ENCODE results near the gene PDE6C.

PDE6C gene

GRCh38 chr10:93572606-93573005 is 39.7 kb upstream of the PDE6C start:
- no peak for TF ChIP-seq CTCF (IDR thresholded peaks at IDR 0.05)
- no peak for DNase-seq (ENCODE audit: low spot score)
- no peak overlapping the region for H3K4me3 ChIP-seq
- no peak overlapping the region for H3K27ac ChIP-seq

GRCh38 chr10:93573051-93573909 is 39.1 kb upstream of the PDE6C start:
- DNase-seq (ENCODE audit: low spot score): no peak
- H3K4me3 ChIP-seq: no peak overlapping the region
- no peak for TF ChIP-seq CTCF (IDR thresholded peaks at IDR 0.05)
- no peak overlapping the region for H3K27ac ChIP-seq

GRCh38 chr10:93573924-93574323 is 38.4 kb upstream of the PDE6C start:
- Histone ChIP-seq H3K4me3 (no peak overlapping the region), H3K27ac (no peak overlapping the region)
- no peak for TF ChIP-seq CTCF (IDR thresholded peaks at IDR 0.05)
- DNase-seq (ENCODE audit: low spot score): no peak

- H3K27ac ChIP-seq: no peak overlapping the region
These were observed 35.4 kb upstream of the PDE6C start for GRCh38 chr10:93576888-93577287.

GRCh38 chr10:93577565-93577964 is 34.8 kb upstream of the PDE6C start:
- TF ChIP-seq CTCF (IDR thresholded peaks at IDR 0.05): no peak
- DNase-seq (ENCODE audit: low spot score): no peak
- no peak overlapping the region for H3K4me3 ChIP-seq
- no peak overlapping the region for H3K27ac ChIP-seq

More at GRCh38 chr10:93576888-93577287, 35.4 kb upstream of the PDE6C start:
- no peak for TF ChIP-seq CTCF (IDR thresholded peaks at IDR 0.05)
- H3K4me3 ChIP-seq: no peak overlapping the region
- no peak for DNase-seq (ENCODE audit: low spot score)

GRCh38 chr10:93579089-93579488 is 33.2 kb upstream of the PDE6C start:
- DNase-seq (ENCODE audit: low spot score): no peak
- H3K27ac ChIP-seq: no peak overlapping the region
- H3K4me3 ChIP-seq: no peak overlapping the region
- TF ChIP-seq CTCF (IDR thresholded peaks at IDR 0.05): no peak

Data from coronary artery (tissue), 2 donors.